H1 (cell line): Measurements from ENCODE around the gene CD200R1L. TPM values are rescaled to one million over a fixed set of nuclear protein-coding genes. Genes with fewer than 3 reads are reported as not detected.

ENCODE experiments used
- BCL11A ChIP-seq, 2 experiments: IDR thresholded peaks; one replicate each; pipeline ENCODE4 v1.6.1; 2011; ENCODE audit warnings: low read depth in 2 of 2, low read length in 2 of 2, mild to moderate bottlenecking in 2 of 2
- CEBPB ChIP-seq: IDR thresholded peaks from 2 replicates; pipeline ENCODE4 v1.6.1; 2012; ENCODE audit warnings: low read depth, low read length
- EZH2 ChIP-seq: fragments of 200-600 bp; sonication (generic); IDR thresholded peaks from 2 replicates; pipeline ENCODE4 v1.7.1; 2012; ENCODE audit warnings: low read depth, mild to moderate bottlenecking, moderate library complexity, low read length, inconsistent platforms; ENCODE audit not compliant: severe bottlenecking
- SRF ChIP-seq: IDR thresholded peaks from 2 replicates; pipeline ENCODE4 v1.6.1; 2011; ENCODE audit warnings: mild to moderate bottlenecking, low read depth, low read length, moderate library complexity
- TEAD4 ChIP-seq: IDR thresholded peaks from 2 replicates; pipeline ENCODE4 v1.6.1; 2012; ENCODE audit warnings: low read depth, low read length, inconsistent platforms, mixed read lengths
- polyA plus RNA-seq, 7 experiments: library from polyadenylated mRNA; depleted of rRNA in 3 of 7; stranded (reverse) in 5 of 7; unstranded in 2 of 7; fragments of >200 nt in 5 of 7; fragments of 200-250 nt in 2 of 7; gene quantifications; 1 replicate in 5 of 7; 2 replicates in 1 of 7; 4 replicates in 1 of 7; pipeline versions ENCODE4 v1.2.1 to v1.2.3, GENCODE V29; 2011 to 2013; ENCODE audit warnings: missing spikeins in 2 of 7, mixed read lengths in 2 of 7
- total RNA-seq: library from RNA; stranded (reverse); fragmentation: NEBNext Ultra II Directional; extraction: Animal tissue kit (Norgen Biotek cat#: 25700); gene quantifications from 2 replicates; pipeline ENCODE4 v1.2.1, GENCODE V29; 2021
- TF ChIP-seq, protein P1 (sequence below): fragments of 300-600 bp; sonication (generic); IDR thresholded peaks from 2 replicates; pipeline ENCODE4 v1.7.1; 2012; ENCODE audit warnings: low read length, moderate library complexity, mild to moderate bottlenecking, inconsistent platforms; ENCODE audit not compliant: insufficient replicate concordance

Gene CD200R1L
- total and polyA plus RNA-seq, 2 of the 8 experiments (the other 6 are each of a cell fraction or from before 2014, with no cell fraction given), result not detected

DNA sequence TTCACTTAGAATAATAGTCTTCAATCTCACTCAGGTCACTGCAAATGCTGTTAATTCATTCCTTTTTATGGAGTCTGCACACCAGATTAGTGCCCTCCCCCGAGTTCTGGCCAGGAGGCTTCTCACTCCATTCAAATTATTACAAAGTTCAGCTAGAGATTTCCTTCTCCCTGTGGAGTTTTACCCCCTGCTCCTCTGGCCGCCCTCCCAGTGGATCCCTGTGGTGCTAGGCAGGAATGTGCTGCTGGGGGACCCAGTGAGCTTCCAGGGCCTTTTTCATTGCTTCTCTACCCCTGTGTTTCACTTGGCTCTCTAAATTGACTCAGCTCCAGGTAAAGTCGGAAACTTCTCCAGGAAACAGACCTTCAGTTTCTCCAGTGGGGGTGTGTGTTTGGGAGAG, 42.7 kb upstream of the CD200R1L start (continued):
- TF ChIP-seq, protein P1, sequence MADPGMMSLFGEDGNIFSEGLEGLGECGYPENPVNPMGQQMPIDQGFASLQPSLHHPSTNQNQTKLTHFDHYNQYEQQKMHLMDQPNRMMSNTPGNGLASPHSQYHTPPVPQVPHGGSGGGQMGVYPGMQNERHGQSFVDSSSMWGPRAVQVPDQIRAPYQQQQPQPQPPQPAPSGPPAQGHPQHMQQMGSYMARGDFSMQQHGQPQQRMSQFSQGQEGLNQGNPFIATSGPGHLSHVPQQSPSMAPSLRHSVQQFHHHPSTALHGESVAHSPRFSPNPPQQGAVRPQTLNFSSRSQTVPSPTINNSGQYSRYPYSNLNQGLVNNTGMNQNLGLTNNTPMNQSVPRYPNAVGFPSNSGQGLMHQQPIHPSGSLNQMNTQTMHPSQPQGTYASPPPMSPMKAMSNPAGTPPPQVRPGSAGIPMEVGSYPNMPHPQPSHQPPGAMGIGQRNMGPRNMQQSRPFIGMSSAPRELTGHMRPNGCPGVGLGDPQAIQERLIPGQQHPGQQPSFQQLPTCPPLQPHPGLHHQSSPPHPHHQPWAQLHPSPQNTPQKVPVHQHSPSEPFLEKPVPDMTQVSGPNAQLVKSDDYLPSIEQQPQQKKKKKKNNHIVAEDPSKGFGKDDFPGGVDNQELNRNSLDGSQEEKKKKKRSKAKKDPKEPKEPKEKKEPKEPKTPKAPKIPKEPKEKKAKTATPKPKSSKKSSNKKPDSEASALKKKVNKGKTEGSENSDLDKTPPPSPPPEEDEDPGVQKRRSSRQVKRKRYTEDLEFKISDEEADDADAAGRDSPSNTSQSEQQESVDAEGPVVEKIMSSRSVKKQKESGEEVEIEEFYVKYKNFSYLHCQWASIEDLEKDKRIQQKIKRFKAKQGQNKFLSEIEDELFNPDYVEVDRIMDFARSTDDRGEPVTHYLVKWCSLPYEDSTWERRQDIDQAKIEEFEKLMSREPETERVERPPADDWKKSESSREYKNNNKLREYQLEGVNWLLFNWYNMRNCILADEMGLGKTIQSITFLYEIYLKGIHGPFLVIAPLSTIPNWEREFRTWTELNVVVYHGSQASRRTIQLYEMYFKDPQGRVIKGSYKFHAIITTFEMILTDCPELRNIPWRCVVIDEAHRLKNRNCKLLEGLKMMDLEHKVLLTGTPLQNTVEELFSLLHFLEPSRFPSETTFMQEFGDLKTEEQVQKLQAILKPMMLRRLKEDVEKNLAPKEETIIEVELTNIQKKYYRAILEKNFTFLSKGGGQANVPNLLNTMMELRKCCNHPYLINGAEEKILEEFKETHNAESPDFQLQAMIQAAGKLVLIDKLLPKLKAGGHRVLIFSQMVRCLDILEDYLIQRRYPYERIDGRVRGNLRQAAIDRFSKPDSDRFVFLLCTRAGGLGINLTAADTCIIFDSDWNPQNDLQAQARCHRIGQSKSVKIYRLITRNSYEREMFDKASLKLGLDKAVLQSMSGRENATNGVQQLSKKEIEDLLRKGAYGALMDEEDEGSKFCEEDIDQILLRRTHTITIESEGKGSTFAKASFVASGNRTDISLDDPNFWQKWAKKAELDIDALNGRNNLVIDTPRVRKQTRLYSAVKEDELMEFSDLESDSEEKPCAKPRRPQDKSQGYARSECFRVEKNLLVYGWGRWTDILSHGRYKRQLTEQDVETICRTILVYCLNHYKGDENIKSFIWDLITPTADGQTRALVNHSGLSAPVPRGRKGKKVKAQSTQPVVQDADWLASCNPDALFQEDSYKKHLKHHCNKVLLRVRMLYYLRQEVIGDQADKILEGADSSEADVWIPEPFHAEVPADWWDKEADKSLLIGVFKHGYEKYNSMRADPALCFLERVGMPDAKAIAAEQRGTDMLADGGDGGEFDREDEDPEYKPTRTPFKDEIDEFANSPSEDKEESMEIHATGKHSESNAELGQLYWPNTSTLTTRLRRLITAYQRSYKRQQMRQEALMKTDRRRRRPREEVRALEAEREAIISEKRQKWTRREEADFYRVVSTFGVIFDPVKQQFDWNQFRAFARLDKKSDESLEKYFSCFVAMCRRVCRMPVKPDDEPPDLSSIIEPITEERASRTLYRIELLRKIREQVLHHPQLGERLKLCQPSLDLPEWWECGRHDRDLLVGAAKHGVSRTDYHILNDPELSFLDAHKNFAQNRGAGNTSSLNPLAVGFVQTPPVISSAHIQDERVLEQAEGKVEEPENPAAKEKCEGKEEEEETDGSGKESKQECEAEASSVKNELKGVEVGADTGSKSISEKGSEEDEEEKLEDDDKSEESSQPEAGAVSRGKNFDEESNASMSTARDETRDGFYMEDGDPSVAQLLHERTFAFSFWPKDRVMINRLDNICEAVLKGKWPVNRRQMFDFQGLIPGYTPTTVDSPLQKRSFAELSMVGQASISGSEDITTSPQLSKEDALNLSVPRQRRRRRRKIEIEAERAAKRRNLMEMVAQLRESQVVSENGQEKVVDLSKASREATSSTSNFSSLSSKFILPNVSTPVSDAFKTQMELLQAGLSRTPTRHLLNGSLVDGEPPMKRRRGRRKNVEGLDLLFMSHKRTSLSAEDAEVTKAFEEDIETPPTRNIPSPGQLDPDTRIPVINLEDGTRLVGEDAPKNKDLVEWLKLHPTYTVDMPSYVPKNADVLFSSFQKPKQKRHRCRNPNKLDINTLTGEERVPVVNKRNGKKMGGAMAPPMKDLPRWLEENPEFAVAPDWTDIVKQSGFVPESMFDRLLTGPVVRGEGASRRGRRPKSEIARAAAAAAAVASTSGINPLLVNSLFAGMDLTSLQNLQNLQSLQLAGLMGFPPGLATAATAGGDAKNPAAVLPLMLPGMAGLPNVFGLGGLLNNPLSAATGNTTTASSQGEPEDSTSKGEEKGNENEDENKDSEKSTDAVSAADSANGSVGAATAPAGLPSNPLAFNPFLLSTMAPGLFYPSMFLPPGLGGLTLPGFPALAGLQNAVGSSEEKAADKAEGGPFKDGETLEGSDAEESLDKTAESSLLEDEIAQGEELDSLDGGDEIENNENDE, result no peak
- no peak for TF ChIP-seq BCL11A (IDR thresholded peaks at IDR 0.05; ENCODE audit: low read depth in 2 of 2, low read length in 2 of 2)
- no peak for TF ChIP-seq CEBPB
- no peak for TF ChIP-seq TEAD4
- no peak for TF ChIP-seq SRF
- TF ChIP-seq EZH2, result no peak
